Uterus (tissue), 2 donors: ENCODE measurements around the gene CINP.

Source experiments
- CTCF ChIP-seq, 4 experiments: fragments of 200-600 bp in 2 of 4; fragments of 450-650 bp in 2 of 4; sonication (generic) in 2 of 4; IDR thresholded peaks; one replicate each; pipeline ENCODE4 v1.5.1; 2016 to 2019; ENCODE audit warnings: antibody characterized with exemption in 4 of 4, mild to moderate bottlenecking in 2 of 4, moderate library complexity in 1 of 4
- POLR2A ChIP-seq, 2 donors: fragments of 450-650 bp; IDR thresholded peaks; one replicate each; pipeline ENCODE4 v1.6.1; 2016; ENCODE audit warnings: antibody characterized with exemption in 2 of 2, mild to moderate bottlenecking in 1 of 2, moderate library complexity in 1 of 2

- TF ChIP-seq CTCF (IDR thresholded peaks at IDR 0.05): no peak
- no peak for TF ChIP-seq POLR2A (IDR thresholded peaks at IDR 0.05)
Measured at GRCh38 chr14:102351023-102351422, 11.7 kb downstream of the CINP start.
